ENCODE data around the gene DAZL. TPM values are rescaled to one million over a fixed set of nuclear protein-coding genes. Genes with fewer than 3 reads are reported as not detected.

Gene DAZL
- total RNA-seq, 1 experiment from 2014 or later: not detected

- no peaks in the 10 kb centered on the region for H3K9me2 ChIP-seq (ENCODE audit: insufficient read depth)
- H3K9ac ChIP-seq (ENCODE audit: low read length): no peak overlapping the region
- H2AFZ ChIP-seq (ENCODE audit: low read depth, low read length, poor library complexity, severe bottlenecking): no peak overlapping the region
- no peaks in the 10 kb centered on the region for H4K20me1 ChIP-seq (ENCODE audit: insufficient read depth)
- TF ChIP-seq SRF (IDR thresholded peaks at IDR 0.05; ENCODE audit: low read depth): no peak
- BruUV-seq (replicated peaks): no TSS peak
- ChIA-PET RAD21 (ENCODE audit: low non-redundant PET in 1 of 2, low total read pairs in 2 of 2, uncharacterized antibody in 2 of 2, unreplicated experiment in 2 of 2) (no interaction called here), POLR2A (no interaction called here), CTCF (no interaction called here)
- no peaks in the 10 kb centered on the region for H3K36me3 ChIP-seq (ENCODE audit: control insufficient read depth in 1 of 2, insufficient read depth in 2 of 2, low read length in 2 of 2)
- no peak for ATAC-seq
- no peaks in the 10 kb centered on the region for H3K79me2 ChIP-seq (ENCODE audit: insufficient read depth, low read length)
- H3K27me3 ChIP-seq (ENCODE audit: insufficient read depth, low read length): no peaks in the 10 kb centered on the region
- intact Hi-C loops (cut with micrococcal nuclease): loop anchor here (10.0 kb wide), 2 partner anchors 217 to 1237 kb away; no protein-coding TSS in a partner anchor
- H3K4me2 ChIP-seq (ENCODE audit: low read length): no peak overlapping the region
- no peaks in the 10 kb centered on the region for H3K9me3 ChIP-seq (ENCODE audit: control insufficient read depth in 1 of 2, insufficient read depth in 1 of 2, low read depth in 1 of 2, low read length in 2 of 2)
- no peak overlapping the region for H3K27ac ChIP-seq (ENCODE audit: low read depth, low read length)
- H3K4me3 ChIP-seq (replicated peaks in 1 of 2; ENCODE audit: low read depth in 1 of 2, low read length in 2 of 2): no peak overlapping the region
- H3K4me1 ChIP-seq (ENCODE audit: control insufficient read depth in 1 of 2, insufficient read depth in 2 of 2, low read length in 2 of 2): no peaks in the 10 kb centered on the region
- no peak for DNase-seq (ENCODE audit: low read depth, low spot score)
These were observed 2.5 kb upstream of the DAZL start for GRCh38 chr3:16607718-16608117.

GRCh38 chr3:16606398-16606797, 1.2 kb upstream of the DAZL start:
- no peak for DNase-seq (ENCODE audit: low read depth, low spot score)
- intact Hi-C loops (cut with micrococcal nuclease): loop anchor here (10.0 kb wide), 2 partner anchors 218 to 1238 kb away; no protein-coding TSS in a partner anchor
- no peak overlapping the region for H2AFZ ChIP-seq (ENCODE audit: low read depth, low read length, poor library complexity, severe bottlenecking)
- CTCF ChIA-PET: no interaction called here
- H3K4me3 ChIP-seq (replicated peaks in 1 of 2; ENCODE audit: low read depth in 1 of 2, low read length in 2 of 2): no peak overlapping the region
- no TSS peak for BruUV-seq (replicated peaks)
- no peaks in the 10 kb centered on the region for H3K9me3 ChIP-seq (ENCODE audit: control insufficient read depth in 1 of 2, insufficient read depth in 1 of 2, low read depth in 1 of 2, low read length in 2 of 2)
- no peaks in the 10 kb centered on the region for H3K9me2 ChIP-seq (ENCODE audit: insufficient read depth)
- no peaks in the 10 kb centered on the region for H3K27me3 ChIP-seq (ENCODE audit: insufficient read depth, low read length)
- no peaks in the 10 kb centered on the region for H3K36me3 ChIP-seq (ENCODE audit: control insufficient read depth in 1 of 2, insufficient read depth in 2 of 2, low read length in 2 of 2)
- RAD21 ChIA-PET (ENCODE audit: low non-redundant PET in 1 of 2, low total read pairs in 2 of 2, uncharacterized antibody in 2 of 2, unreplicated experiment in 2 of 2): no interaction called here
- no peak for ATAC-seq
- POLR2A ChIA-PET: no interaction called here
- no peak overlapping the region for H3K27ac ChIP-seq (ENCODE audit: low read depth, low read length)
- no peaks in the 10 kb centered on the region for H3K79me2 ChIP-seq (ENCODE audit: insufficient read depth, low read length)
- no peak overlapping the region for H3K9ac ChIP-seq (ENCODE audit: low read length)
- H4K20me1 ChIP-seq (ENCODE audit: insufficient read depth): no peaks in the 10 kb centered on the region
- no peak overlapping the region for H3K4me2 ChIP-seq (ENCODE audit: low read length)
- no peaks in the 10 kb centered on the region for H3K4me1 ChIP-seq (ENCODE audit: control insufficient read depth in 1 of 2, insufficient read depth in 2 of 2, low read length in 2 of 2)
- no peak for TF ChIP-seq POLR2A (IDR thresholded peaks at IDR 0.05; ENCODE audit: borderline replicate concordance, extremely low read depth, insufficient read depth, insufficient read length)
- no peak for TF ChIP-seq ZNF274 (IDR thresholded peaks at IDR 0.05; ENCODE audit: low read depth, low read length)
- no peak for TF ChIP-seq SIN3A (IDR thresholded peaks at IDR 0.05; ENCODE audit: low read depth)
- no peak for TF ChIP-seq MAX (IDR thresholded peaks at IDR 0.05)
- no peak for TF ChIP-seq RAD21 (IDR thresholded peaks at IDR 0.05; ENCODE audit: low read depth)
- no peak for TF ChIP-seq CBX3 (IDR thresholded peaks at IDR 0.05; ENCODE audit: low read depth)
- no peak for TF ChIP-seq ZFX (IDR thresholded peaks at IDR 0.05)
- TF ChIP-seq, protein P1, sequence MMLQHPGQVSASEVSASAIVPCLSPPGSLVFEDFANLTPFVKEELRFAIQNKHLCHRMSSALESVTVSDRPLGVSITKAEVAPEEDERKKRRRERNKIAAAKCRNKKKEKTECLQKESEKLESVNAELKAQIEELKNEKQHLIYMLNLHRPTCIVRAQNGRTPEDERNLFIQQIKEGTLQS (IDR thresholded peaks at IDR 0.05): no peak
- TF ChIP-seq, protein P2, sequence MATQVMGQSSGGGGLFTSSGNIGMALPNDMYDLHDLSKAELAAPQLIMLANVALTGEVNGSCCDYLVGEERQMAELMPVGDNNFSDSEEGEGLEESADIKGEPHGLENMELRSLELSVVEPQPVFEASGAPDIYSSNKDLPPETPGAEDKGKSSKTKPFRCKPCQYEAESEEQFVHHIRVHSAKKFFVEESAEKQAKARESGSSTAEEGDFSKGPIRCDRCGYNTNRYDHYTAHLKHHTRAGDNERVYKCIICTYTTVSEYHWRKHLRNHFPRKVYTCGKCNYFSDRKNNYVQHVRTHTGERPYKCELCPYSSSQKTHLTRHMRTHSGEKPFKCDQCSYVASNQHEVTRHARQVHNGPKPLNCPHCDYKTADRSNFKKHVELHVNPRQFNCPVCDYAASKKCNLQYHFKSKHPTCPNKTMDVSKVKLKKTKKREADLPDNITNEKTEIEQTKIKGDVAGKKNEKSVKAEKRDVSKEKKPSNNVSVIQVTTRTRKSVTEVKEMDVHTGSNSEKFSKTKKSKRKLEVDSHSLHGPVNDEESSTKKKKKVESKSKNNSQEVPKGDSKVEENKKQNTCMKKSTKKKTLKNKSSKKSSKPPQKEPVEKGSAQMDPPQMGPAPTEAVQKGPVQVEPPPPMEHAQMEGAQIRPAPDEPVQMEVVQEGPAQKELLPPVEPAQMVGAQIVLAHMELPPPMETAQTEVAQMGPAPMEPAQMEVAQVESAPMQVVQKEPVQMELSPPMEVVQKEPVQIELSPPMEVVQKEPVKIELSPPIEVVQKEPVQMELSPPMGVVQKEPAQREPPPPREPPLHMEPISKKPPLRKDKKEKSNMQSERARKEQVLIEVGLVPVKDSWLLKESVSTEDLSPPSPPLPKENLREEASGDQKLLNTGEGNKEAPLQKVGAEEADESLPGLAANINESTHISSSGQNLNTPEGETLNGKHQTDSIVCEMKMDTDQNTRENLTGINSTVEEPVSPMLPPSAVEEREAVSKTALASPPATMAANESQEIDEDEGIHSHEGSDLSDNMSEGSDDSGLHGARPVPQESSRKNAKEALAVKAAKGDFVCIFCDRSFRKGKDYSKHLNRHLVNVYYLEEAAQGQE (IDR thresholded peaks at IDR 0.05; ENCODE audit: low read depth): no peak
- no peak for TF ChIP-seq SP1 (IDR thresholded peaks at IDR 0.05; ENCODE audit: low read depth)
- TF ChIP-seq ELF1 (IDR thresholded peaks at IDR 0.05; ENCODE audit: borderline replicate concordance, low read depth): no peak
- no peak for TF ChIP-seq CTCF (IDR thresholded peaks at IDR 0.05 in 2 of 3, conservative IDR thresholded peaks at IDR 0.05 in 1 of 3; ENCODE audit: borderline replicate concordance in 1 of 3, insufficient read depth in 1 of 3, low read depth in 2 of 3, low read length in 2 of 3)
- TF ChIP-seq JUND (IDR thresholded peaks at IDR 0.05): no peak
